ENCODE measurements around the gene DDAH1.

GRCh38 chr1:85454214-85454613 is 10.7 kb downstream of the DDAH1 start:
- TF ChIP-seq CTCF (IDR thresholded peaks at IDR 0.05; ENCODE audit: poor library complexity, severe bottlenecking) = no peak
- TF ChIP-seq EP300 (conservative IDR thresholded peaks at IDR 0.05; ENCODE audit: poor library complexity, severe bottlenecking) = no peak
- no peak for TF ChIP-seq POLR2AphosphoS5 (IDR thresholded peaks at IDR 0.05)
- TF ChIP-seq TAF1 (IDR thresholded peaks at IDR 0.05; ENCODE audit: low read depth) = no peak
- TF ChIP-seq EZH2 (IDR thresholded peaks at IDR 0.05; ENCODE audit: borderline replicate concordance, insufficient read depth, low read length, poor library complexity, severe bottlenecking) = no peak
- no peak for TF ChIP-seq RAD21 (conservative IDR thresholded peaks at IDR 0.05)
- no peak for TF ChIP-seq MXI1 (conservative IDR thresholded peaks at IDR 0.05; ENCODE audit: poor library complexity, severe bottlenecking)

All from neural cell (in vitro differentiated cells).